Loucy (cell line): ENCODE results near the gene PAM.

Experiments used
- CTCF ChIP-seq: fragments of 200-600 bp; sonication (generic); conservative IDR thresholded peaks from 2 replicates; pipeline ENCODE4 v1.5.1; 2014; ENCODE audit warnings: mild to moderate bottlenecking, antibody characterized with exemption, low read length
- EZH2phosphoT487 ChIP-seq: fragments of 200-600 bp; IDR thresholded peaks from 2 replicates; pipeline ENCODE4 v1.6.1; 2018; ENCODE audit warnings: antibody characterized with exemption, mild to moderate bottlenecking, moderate library complexity, borderline replicate concordance

DNA sequence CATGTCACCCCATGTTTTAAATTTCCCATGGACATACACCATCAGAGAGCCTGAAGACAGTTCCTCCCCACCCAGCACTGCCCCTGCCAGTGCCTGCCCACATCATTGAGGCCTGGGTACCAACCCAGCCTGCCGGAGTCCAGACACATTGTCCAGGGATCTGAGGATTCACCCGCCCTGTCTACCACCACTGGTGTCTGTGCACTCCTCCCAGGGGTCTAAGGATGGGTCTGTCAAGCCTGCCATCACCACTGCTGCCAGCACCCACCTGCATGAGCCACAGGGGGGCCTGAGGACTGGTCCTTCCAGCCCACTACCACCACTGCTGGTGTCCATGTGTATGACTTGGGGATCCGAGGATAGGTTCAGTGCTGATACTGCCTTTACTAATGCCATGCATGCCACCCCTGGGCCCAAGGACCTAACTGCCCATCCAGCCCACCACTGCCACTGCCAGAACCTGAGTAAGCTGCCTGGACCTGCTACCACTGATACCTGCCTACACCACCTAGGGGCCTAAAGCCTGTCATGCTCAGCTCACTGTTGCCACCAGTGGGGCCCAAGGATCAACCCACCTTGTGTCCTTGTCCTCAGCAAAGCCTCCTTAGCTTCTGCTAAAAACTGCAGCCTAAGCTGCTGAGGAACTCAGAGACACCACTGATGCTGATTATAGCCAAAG lies 227.0 kb downstream of the PAM start:
- TF ChIP-seq CTCF (no peak), EZH2phosphoT487 (no peak)
